WTC11 (cell line): ENCODE measurements around the gene MAGI2. TPM values are rescaled to one million over a fixed set of nuclear protein-coding genes. Genes with fewer than 3 reads are reported as not detected.

Experiments
- ATF6 ChIP-seq: sonication (generic); formaldehyde crosslinking; IDR thresholded peaks from 2 replicates; pipeline ENCODE4 v1.8.1; 2023; ENCODE audit warnings: mild to moderate bottlenecking, missing genetic modification reagents
- CDX4 ChIP-seq: fragments of 250-450 bp; sonication (Bioruptor Pico); IDR thresholded peaks from 2 replicates; pipeline ENCODE4 v1.9.0; 2021; ENCODE audit warnings: moderate library complexity, mild to moderate bottlenecking, inconsistent platforms, borderline replicate concordance
- CREB1 ChIP-seq: sonication (generic); formaldehyde crosslinking; IDR thresholded peaks from 2 replicates; pipeline ENCODE4 v1.8.0; 2023; ENCODE audit warnings: mild to moderate bottlenecking, missing genetic modification reagents
- E2F5 ChIP-seq: sonication (generic); formaldehyde crosslinking; IDR thresholded peaks from 2 replicates; pipeline ENCODE4 v1.8.1; 2022; ENCODE audit warnings: mild to moderate bottlenecking, moderate library complexity, missing genetic modification reagents
- ERG ChIP-seq: fragments of 250-450 bp; sonication (Bioruptor Pico); IDR thresholded peaks from 2 replicates; pipeline ENCODE4 v1.8.0; 2021; ENCODE audit warnings: mild to moderate bottlenecking
- ESRRA ChIP-seq: sonication (generic); formaldehyde crosslinking; IDR thresholded peaks from 2 replicates; pipeline ENCODE4 v1.8.1; 2022; ENCODE audit warnings: mild to moderate bottlenecking, missing genetic modification reagents, borderline replicate concordance
- FOXJ3 ChIP-seq: sonication (generic); formaldehyde crosslinking; IDR thresholded peaks from 2 replicates; pipeline ENCODE4 v1.9.0; 2021; ENCODE audit warnings: missing genetic modification reagents, mild to moderate bottlenecking, borderline replicate concordance
- GABPB1 ChIP-seq: sonication (generic); formaldehyde crosslinking; IDR thresholded peaks from 2 replicates; pipeline ENCODE4 v1.8.1; 2023; ENCODE audit warnings: mild to moderate bottlenecking, missing genetic modification reagents
- JAZF1 ChIP-seq: fragments of 250-450 bp; sonication (Bioruptor Pico); IDR thresholded peaks from 2 replicates; pipeline ENCODE4 v1.9.0; 2021; ENCODE audit warnings: moderate library complexity, mild to moderate bottlenecking, inconsistent platforms
- MLX ChIP-seq: sonication (generic); formaldehyde crosslinking; IDR thresholded peaks from 2 replicates; pipeline ENCODE4 v1.8.1; 2023; ENCODE audit warnings: mild to moderate bottlenecking, missing genetic modification reagents, moderate library complexity
- MXD4 ChIP-seq: fragments of 250-450 bp; sonication (Bioruptor Pico); IDR thresholded peaks from 2 replicates; pipeline ENCODE4 v1.8.0; 2021; ENCODE audit warnings: mild to moderate bottlenecking, moderate library complexity, borderline replicate concordance
- MYBL2 ChIP-seq: sonication (generic); formaldehyde crosslinking; IDR thresholded peaks from 2 replicates; pipeline ENCODE4 v1.8.1; 2023; ENCODE audit warnings: mild to moderate bottlenecking, moderate library complexity, missing genetic modification reagents
- PRDM15 ChIP-seq: sonication (generic); formaldehyde crosslinking; IDR thresholded peaks from 2 replicates; pipeline ENCODE4 v1.8.0; 2022; ENCODE audit warnings: missing genetic modification reagents
- RELA ChIP-seq: sonication (generic); formaldehyde crosslinking; IDR thresholded peaks from 2 replicates; pipeline ENCODE4 v1.8.1; 2022; ENCODE audit warnings: missing genetic modification reagents, mild to moderate bottlenecking, borderline replicate concordance
- SMAD4 ChIP-seq: sonication (generic); formaldehyde crosslinking; IDR thresholded peaks from 2 replicates; pipeline ENCODE4 v1.8.0; 2022; ENCODE audit warnings: mild to moderate bottlenecking, missing genetic modification reagents
- TEAD4 ChIP-seq: sonication (generic); formaldehyde crosslinking; IDR thresholded peaks from 2 replicates; pipeline ENCODE4 v1.8.0; 2022; ENCODE audit warnings: mild to moderate bottlenecking, missing genetic modification reagents
- ZMAT4 ChIP-seq: fragments of 250-450 bp; sonication (Bioruptor Pico); IDR thresholded peaks from 2 replicates; pipeline ENCODE4 v1.9.0; 2021; ENCODE audit warnings: mild to moderate bottlenecking
- ZNF138 ChIP-seq: sonication (generic); formaldehyde crosslinking; conservative IDR thresholded peaks from 2 replicates; pipeline ENCODE4 v1.8.1; 2022; ENCODE audit warnings: mild to moderate bottlenecking, moderate library complexity, missing genetic modification reagents
- ZNF281 ChIP-seq: sonication (generic); formaldehyde crosslinking; IDR thresholded peaks from 2 replicates; pipeline ENCODE4 v1.8.0; 2023; ENCODE audit warnings: mild to moderate bottlenecking, missing genetic modification reagents
- ZNF512 ChIP-seq: sonication (generic); formaldehyde crosslinking; IDR thresholded peaks from 2 replicates; pipeline ENCODE4 v1.8.1; 2022; ENCODE audit warnings: missing genetic modification reagents, borderline replicate concordance
- ZSCAN18 ChIP-seq: fragments of 250-450 bp; sonication (Bioruptor Pico); IDR thresholded peaks from 2 replicates; pipeline ENCODE4 v2.1.2; 2022; ENCODE audit warnings: mild to moderate bottlenecking, moderate library complexity
- total RNA-seq: library from RNA; stranded (reverse); gene quantifications from 3 replicates; pipeline ENCODE4 v1.2.3, GENCODE V29; 2021

MAGI2 gene
- total RNA-seq, 1 experiment from 2014 or later: 26.6 TPM

- no peak for TF ChIP-seq PRDM15 (CRISPR knock-in tag)
- no peak for TF ChIP-seq ZNF512
- no peak for TF ChIP-seq CREB1 (CRISPR knock-in tag)
- no peak for TF ChIP-seq CDX4 (CRISPR knock-in tag)
- TF ChIP-seq E2F5 (CRISPR knock-in tag): 0 out of 2 replicates have a peak, but pooled peaks have one; percentile 34
- TF ChIP-seq MLX (CRISPR knock-in tag): no peak
- peak; percentile 66; the same call in 1 of the 2 replicates for TF ChIP-seq ZNF281 (CRISPR knock-in tag)
- no peak for TF ChIP-seq FOXJ3 (CRISPR knock-in tag)
- TF ChIP-seq SMAD4 (CRISPR knock-in tag): no peak
- TF ChIP-seq GABPB1: no peak
- TF ChIP-seq TEAD4: no peak
- TF ChIP-seq ZNF138 (CRISPR knock-in tag): no peak
- no peak for TF ChIP-seq MYBL2 (CRISPR knock-in tag)
- TF ChIP-seq RELA: no peak
- TF ChIP-seq ERG (CRISPR knock-in tag): no peak
- TF ChIP-seq MXD4 (CRISPR knock-in tag): no peak
- TF ChIP-seq JAZF1 (CRISPR knock-in tag): no peak
- no peak for TF ChIP-seq ZSCAN18
- no peak for TF ChIP-seq ATF6
- no peak for TF ChIP-seq ESRRA (CRISPR knock-in tag)
- no peak for TF ChIP-seq ZMAT4 (CRISPR knock-in tag)
Observed at GRCh38 chr7:78770422-78771410, 682.8 kb downstream of the MAGI2 start (continued).
